ENCODE measurements around the gene CABYR.

The CABYR gene

GRCh38 chr18:24138789-24139616, at the start of gene CABYR (continued):
- TF ChIP-seq ZNF510 (tag by site-specific recombination; IDR thresholded peaks at IDR 0.05; ENCODE audit: insufficient replicate concordance) (no peak), ZNF211 (tag by site-specific recombination; IDR thresholded peaks at IDR 0.05; ENCODE audit: low read depth) (no peak), ZNF548 (tag by site-specific recombination; IDR thresholded peaks at IDR 0.05) (no peak), ZNF140 (tag by site-specific recombination; IDR thresholded peaks at IDR 0.05) (no peak), ZNF571 (tag by site-specific recombination; IDR thresholded peaks at IDR 0.05) (no peak), RBAK (tag by site-specific recombination; IDR thresholded peaks at IDR 0.05) (no peak), ZNF704 (tag by site-specific recombination; IDR thresholded peaks at IDR 0.05) (no peak), ZBTB44 (tag by site-specific recombination; IDR thresholded peaks at IDR 0.05) (no peak), ZNF580 (tag by site-specific recombination; IDR thresholded peaks at IDR 0.05) (no peak), ZNF302 (tag by site-specific recombination; IDR thresholded peaks at IDR 0.05; ENCODE audit: low read depth) (no peak), ZNF391 (tag by site-specific recombination; IDR thresholded peaks at IDR 0.05; ENCODE audit: borderline replicate concordance, low read depth) (no peak), ZXDB (tag by site-specific recombination; IDR thresholded peaks at IDR 0.05) (no peak), WT1 (tag by site-specific recombination; IDR thresholded peaks at IDR 0.05) (no peak; the same call in 1 of the 2 replicates), ZNF626 (tag by site-specific recombination; IDR thresholded peaks at IDR 0.05) (no peak), HOXC10 (CRISPR knock-in tag; IDR thresholded peaks at IDR 0.05) (no peak), ZNF121 (tag by site-specific recombination; IDR thresholded peaks at IDR 0.05) (no peak), ZNF274 (IDR thresholded peaks at IDR 0.05; ENCODE audit: low read length) (no peak), ZNF274 (tag by site-specific recombination; IDR thresholded peaks at IDR 0.05; ENCODE audit: borderline replicate concordance) (no peak), ZNF16 (tag by site-specific recombination; IDR thresholded peaks at IDR 0.05; ENCODE audit: low read depth) (no peak), ZNF791 (tag by site-specific recombination; IDR thresholded peaks at IDR 0.05) (no peak), GLIS1 (tag by site-specific recombination; IDR thresholded peaks at IDR 0.05) (peak; percentile 75), SP3 (tag by site-specific recombination; IDR thresholded peaks at IDR 0.05) (peak; percentile 72), ZEB2 (tag by site-specific recombination; IDR thresholded peaks at IDR 0.05) (0 out of 2 replicates have a peak, but pooled peaks have one; percentile 51), ZNF169 (tag by site-specific recombination; IDR thresholded peaks at IDR 0.05) (no peak), ZNF37A (tag by site-specific recombination; IDR thresholded peaks at IDR 0.05) (no peak), ZNF544 (tag by site-specific recombination; IDR thresholded peaks at IDR 0.05) (no peak), PBX3 (CRISPR knock-in tag; IDR thresholded peaks at IDR 0.05) (no peak), ZNF561 (tag by site-specific recombination; IDR thresholded peaks at IDR 0.05; ENCODE audit: borderline replicate concordance) (no peak), ZNF768 (tag by site-specific recombination; IDR thresholded peaks at IDR 0.05) (no peak), ZNF529 (tag by site-specific recombination; IDR thresholded peaks at IDR 0.05; ENCODE audit: insufficient replicate concordance) (no peak)
- TF ChIP-seq, protein P1, sequence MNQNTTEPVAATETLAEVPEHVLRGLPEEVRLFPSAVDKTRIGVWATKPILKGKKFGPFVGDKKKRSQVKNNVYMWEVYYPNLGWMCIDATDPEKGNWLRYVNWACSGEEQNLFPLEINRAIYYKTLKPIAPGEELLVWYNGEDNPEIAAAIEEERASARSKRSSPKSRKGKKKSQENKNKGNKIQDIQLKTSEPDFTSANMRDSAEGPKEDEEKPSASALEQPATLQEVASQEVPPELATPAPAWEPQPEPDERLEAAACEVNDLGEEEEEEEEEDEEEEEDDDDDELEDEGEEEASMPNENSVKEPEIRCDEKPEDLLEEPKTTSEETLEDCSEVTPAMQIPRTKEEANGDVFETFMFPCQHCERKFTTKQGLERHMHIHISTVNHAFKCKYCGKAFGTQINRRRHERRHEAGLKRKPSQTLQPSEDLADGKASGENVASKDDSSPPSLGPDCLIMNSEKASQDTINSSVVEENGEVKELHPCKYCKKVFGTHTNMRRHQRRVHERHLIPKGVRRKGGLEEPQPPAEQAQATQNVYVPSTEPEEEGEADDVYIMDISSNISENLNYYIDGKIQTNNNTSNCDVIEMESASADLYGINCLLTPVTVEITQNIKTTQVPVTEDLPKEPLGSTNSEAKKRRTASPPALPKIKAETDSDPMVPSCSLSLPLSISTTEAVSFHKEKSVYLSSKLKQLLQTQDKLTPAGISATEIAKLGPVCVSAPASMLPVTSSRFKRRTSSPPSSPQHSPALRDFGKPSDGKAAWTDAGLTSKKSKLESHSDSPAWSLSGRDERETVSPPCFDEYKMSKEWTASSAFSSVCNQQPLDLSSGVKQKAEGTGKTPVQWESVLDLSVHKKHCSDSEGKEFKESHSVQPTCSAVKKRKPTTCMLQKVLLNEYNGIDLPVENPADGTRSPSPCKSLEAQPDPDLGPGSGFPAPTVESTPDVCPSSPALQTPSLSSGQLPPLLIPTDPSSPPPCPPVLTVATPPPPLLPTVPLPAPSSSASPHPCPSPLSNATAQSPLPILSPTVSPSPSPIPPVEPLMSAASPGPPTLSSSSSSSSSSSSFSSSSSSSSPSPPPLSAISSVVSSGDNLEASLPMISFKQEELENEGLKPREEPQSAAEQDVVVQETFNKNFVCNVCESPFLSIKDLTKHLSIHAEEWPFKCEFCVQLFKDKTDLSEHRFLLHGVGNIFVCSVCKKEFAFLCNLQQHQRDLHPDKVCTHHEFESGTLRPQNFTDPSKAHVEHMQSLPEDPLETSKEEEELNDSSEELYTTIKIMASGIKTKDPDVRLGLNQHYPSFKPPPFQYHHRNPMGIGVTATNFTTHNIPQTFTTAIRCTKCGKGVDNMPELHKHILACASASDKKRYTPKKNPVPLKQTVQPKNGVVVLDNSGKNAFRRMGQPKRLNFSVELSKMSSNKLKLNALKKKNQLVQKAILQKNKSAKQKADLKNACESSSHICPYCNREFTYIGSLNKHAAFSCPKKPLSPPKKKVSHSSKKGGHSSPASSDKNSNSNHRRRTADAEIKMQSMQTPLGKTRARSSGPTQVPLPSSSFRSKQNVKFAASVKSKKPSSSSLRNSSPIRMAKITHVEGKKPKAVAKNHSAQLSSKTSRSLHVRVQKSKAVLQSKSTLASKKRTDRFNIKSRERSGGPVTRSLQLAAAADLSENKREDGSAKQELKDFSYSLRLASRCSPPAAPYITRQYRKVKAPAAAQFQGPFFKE (tag by site-specific recombination; IDR thresholded peaks at IDR 0.05; ENCODE audit: borderline replicate concordance) = no peak
